Upper lobe of left lung (tissue), 4 donors: ENCODE measurements around the gene HSPB2.

Source experiments
- EP300 ChIP-seq, 4 donors: sonication (generic); formaldehyde crosslinking; IDR thresholded peaks; one replicate each; pipeline ENCODE4 v1.5.1; 2017; ENCODE audit warnings: antibody characterized with exemption in 4 of 4, control low read depth in 2 of 4
- POLR2A ChIP-seq, 4 donors: fragments of 450-650 bp; IDR thresholded peaks; one replicate each; pipeline ENCODE4 v1.5.1; 2016 to 2017; ENCODE audit warnings: antibody characterized with exemption in 4 of 4, mild to moderate bottlenecking in 2 of 4
- TF ChIP-seq, protein P1 (sequence below), 6 experiments: fragments of 450-650 bp in 4 of 6; fragments of 200-600 bp in 2 of 6; sonication (generic) in 2 of 6; IDR thresholded peaks; one replicate each; pipeline ENCODE4 v1.5.1; 2016 to 2019; ENCODE audit warnings: antibody characterized with exemption in 6 of 6

DNA sequence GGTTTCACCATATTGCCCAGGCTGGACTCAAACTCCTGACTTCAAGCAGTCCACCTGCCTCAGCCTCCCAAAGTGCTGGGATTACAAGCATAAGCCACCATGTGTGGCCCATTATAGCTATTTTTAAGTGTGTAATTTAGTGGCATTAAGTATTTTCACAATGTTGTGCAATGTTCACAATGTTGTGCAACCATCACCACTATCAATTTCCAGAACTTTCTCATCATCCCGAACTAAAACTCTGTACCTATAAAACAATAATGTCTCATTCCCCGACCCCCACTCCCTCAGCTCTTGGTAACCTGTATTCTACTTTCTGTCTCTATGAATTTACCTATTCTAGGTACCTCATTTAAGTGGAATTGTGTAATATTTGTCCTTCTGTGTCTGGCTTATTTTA is 25.7 kb upstream of the HSPB2 start:
- TF ChIP-seq POLR2A (IDR thresholded peaks at IDR 0.05) (no peak), EP300 (IDR thresholded peaks at IDR 0.05) (no peak)
- TF ChIP-seq, protein P1, sequence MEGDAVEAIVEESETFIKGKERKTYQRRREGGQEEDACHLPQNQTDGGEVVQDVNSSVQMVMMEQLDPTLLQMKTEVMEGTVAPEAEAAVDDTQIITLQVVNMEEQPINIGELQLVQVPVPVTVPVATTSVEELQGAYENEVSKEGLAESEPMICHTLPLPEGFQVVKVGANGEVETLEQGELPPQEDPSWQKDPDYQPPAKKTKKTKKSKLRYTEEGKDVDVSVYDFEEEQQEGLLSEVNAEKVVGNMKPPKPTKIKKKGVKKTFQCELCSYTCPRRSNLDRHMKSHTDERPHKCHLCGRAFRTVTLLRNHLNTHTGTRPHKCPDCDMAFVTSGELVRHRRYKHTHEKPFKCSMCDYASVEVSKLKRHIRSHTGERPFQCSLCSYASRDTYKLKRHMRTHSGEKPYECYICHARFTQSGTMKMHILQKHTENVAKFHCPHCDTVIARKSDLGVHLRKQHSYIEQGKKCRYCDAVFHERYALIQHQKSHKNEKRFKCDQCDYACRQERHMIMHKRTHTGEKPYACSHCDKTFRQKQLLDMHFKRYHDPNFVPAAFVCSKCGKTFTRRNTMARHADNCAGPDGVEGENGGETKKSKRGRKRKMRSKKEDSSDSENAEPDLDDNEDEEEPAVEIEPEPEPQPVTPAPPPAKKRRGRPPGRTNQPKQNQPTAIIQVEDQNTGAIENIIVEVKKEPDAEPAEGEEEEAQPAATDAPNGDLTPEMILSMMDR (IDR thresholded peaks at IDR 0.05): no peak
